Cardiac muscle cell (in vitro differentiated cells and primary cell): ENCODE data around the gene DUSP7. TPM values are rescaled to one million over a fixed set of nuclear protein-coding genes. Genes with fewer than 3 reads are reported as not detected.

ENCODE experiments used
- DNase-seq, 2 donors: peaks; one replicate each; pipeline versions ENCODE4 v3.0.0 to v3.0.0-alpha.2; 2010 to 2017; ENCODE audit warnings: low read depth in 1 of 2, low spot score in 1 of 2
- H3K27ac ChIP-seq: fragments of 200-600 bp; sonication (generic); 2 replicates; pipeline ENCODE4 v1.5.1; 2016
- H3K27me3 ChIP-seq: fragments of 200-600 bp; sonication (generic); 2 replicates; pipeline ENCODE4 v1.6.0; 2016; ENCODE audit warnings: control low read depth
- H3K36me3 ChIP-seq: fragments of 200-600 bp; sonication (generic); 2 replicates; pipeline ENCODE4 v1.5.1; 2016; ENCODE audit warnings: control low read depth
- H3K4me1 ChIP-seq: fragments of 200-600 bp; sonication (generic); 2 replicates; pipeline ENCODE4 v1.8.1; 2017; ENCODE audit warnings: low read depth, mild to moderate bottlenecking, mixed run types
- H3K4me3 ChIP-seq: fragments of 200-600 bp; sonication (generic); 2 replicates; pipeline ENCODE4 v1.5.1; 2016; ENCODE audit warnings: mild to moderate bottlenecking
- H3K9me3 ChIP-seq: fragments of 200-600 bp; sonication (generic); 2 replicates; pipeline ENCODE4 v1.5.1; 2017; ENCODE audit warnings: low read depth, mild to moderate bottlenecking, control low read depth
- polyA plus RNA-seq: library from polyadenylated mRNA; unstranded; fragments of >200 nt; fragmentation: Nextera tagmentation; extraction: Ambion mirVana; gene quantifications from 2 replicates; pipeline ENCODE4 v1.2.1, GENCODE V29; 2016
- total RNA-seq: library from RNA; depleted of rRNA; stranded (reverse); fragments of >200 nt; gene quantifications from 2 replicates; pipeline ENCODE4 v1.2.3, GENCODE V29; 2016
- TF ChIP-seq, protein P1 (sequence below): IDR thresholded peaks from 2 replicates; pipeline ENCODE4 v1.5.1; 2012; ENCODE audit warnings: low read depth, mild to moderate bottlenecking, low read length

The DUSP7 gene
- total and polyA plus RNA-seq, 2 experiments from 2014 or later = 7.1 to 39.5 TPM

DNA sequence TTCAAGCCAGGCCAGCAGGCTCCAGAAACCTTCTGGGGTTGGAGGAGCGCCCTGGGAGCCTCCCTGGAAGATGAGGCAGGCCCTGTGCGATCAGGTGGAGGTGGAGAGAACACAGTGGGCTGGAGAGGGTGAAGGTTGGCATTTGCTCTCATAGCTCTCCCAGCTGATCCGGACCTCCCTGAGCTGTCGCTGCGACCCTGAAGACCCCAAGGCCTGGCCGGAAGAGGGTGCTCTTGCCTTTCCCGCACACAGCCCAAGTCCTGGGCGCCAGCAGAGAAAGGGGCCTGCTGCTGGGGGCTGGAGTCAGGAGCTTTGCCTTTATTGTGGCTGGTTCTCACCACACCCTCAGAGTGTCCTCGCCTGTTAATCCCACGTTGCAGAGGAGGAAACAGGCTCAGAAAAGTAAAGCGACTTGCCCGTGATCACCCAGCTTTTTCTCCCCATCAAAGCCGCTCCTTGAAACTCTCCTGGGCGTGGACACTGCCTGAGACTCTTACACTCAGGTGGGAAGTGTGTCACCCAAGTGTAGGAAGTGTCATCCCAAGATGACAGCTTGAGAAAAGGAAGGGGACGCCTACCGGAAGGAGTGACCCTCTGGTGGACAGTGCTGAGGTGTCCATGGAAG lies 52.1 kb downstream of the DUSP7 start:
- Histone ChIP-seq H3K36me3 (no peaks in the 10 kb centered on the region), H3K27ac (peak overlapping the region; percentile 91), H3K4me3 (no peak overlapping the region), H3K9me3 (no peaks in the 10 kb centered on the region), H3K27me3 (no peaks in the 10 kb centered on the region), H3K4me1 (peaks cover 35% of the 10 kb centered on the region)
- DNase-seq = peak; percentile 73 to 88
- TF ChIP-seq, protein P1, sequence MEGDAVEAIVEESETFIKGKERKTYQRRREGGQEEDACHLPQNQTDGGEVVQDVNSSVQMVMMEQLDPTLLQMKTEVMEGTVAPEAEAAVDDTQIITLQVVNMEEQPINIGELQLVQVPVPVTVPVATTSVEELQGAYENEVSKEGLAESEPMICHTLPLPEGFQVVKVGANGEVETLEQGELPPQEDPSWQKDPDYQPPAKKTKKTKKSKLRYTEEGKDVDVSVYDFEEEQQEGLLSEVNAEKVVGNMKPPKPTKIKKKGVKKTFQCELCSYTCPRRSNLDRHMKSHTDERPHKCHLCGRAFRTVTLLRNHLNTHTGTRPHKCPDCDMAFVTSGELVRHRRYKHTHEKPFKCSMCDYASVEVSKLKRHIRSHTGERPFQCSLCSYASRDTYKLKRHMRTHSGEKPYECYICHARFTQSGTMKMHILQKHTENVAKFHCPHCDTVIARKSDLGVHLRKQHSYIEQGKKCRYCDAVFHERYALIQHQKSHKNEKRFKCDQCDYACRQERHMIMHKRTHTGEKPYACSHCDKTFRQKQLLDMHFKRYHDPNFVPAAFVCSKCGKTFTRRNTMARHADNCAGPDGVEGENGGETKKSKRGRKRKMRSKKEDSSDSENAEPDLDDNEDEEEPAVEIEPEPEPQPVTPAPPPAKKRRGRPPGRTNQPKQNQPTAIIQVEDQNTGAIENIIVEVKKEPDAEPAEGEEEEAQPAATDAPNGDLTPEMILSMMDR = peak; percentile 74

DNA sequence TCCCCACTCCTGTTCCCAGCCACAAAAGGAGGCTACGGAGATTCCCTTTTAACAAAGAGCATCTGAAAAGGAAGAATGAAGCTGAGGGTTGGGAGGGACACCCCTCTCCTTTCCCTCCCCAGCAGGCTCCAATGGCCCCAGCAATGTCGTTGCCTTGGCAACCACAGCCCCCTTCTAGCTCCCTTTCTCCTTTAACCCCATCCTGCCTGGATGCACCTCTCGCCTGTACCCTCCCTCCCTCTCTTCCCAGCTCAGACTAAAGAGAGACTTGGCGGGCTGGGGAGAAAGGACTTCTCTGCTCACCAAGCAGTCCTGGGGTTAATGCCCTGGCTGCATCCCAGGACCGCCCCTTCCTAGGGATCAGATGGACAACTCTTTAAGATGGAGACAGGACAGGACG lies 53.6 kb downstream of the DUSP7 start:
- Histone ChIP-seq H3K27ac (no peak overlapping the region), H3K27me3 (no peaks in the 10 kb centered on the region), H3K9me3 (no peaks in the 10 kb centered on the region), H3K36me3 (no peaks in the 10 kb centered on the region), H3K4me1 (peaks cover 36% of the 10 kb centered on the region), H3K4me3 (no peak overlapping the region)
- no peak for DNase-seq
- TF ChIP-seq, protein P1 = no peak

DNA sequence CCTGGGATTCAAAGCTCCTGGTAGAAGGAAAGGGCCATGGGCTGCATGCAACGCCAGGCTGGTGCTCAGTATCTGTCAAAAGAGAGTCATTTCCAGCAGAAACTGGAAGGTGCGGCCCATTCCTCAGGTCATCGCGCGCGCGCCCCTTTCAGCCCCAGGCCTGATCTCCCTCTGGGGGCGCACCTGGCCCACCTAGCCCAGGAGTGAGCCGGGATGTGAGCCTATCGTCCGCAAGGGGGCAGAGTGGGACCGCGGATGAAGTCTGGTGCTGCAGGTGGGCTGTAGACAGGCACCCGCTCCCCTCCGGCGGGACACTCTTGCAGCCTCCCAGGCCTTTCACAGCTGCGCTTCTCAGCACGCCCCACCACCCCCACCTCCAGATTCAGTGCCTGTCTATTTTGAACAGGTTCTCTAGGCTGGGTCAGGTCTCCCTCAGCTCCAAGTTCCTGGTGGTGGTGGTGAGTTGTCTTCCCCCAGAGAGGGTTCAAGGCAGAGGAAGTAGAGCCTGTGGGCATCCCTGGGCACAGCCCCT lies 54.9 kb downstream of the DUSP7 start:
- TF ChIP-seq, protein P1 = peak; percentile 93
- H3K36me3 ChIP-seq = no peaks in the 10 kb centered on the region
- H3K4me3 ChIP-seq = no peak overlapping the region
- no peak overlapping the region for H3K27ac ChIP-seq
- H3K27me3 ChIP-seq = no peaks in the 10 kb centered on the region
- H3K9me3 ChIP-seq = no peaks in the 10 kb centered on the region
- peak; percentile 65 to 90 for DNase-seq
- H3K4me1 ChIP-seq = peaks cover 23% of the 10 kb centered on the region

DNA sequence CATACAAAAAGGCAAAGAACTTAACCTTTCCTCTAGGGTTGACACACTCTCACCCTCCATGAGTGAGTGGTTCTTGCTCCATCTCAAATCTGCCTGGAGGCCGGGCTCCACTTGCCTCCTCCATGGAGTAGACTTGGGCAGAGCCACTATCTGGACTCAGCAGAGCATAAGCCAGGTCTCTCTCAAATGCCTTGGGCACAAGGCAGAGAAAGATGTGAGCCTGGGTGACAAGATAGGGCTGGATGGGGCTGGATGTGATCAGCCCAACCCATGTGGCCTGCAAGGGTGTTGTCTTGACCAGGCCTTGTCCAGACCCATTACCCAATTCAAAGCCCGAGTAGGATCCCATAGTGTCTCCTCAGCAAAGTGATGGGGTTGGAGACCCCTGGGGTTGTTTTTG lies 56.5 kb downstream of the DUSP7 start:
- Histone ChIP-seq H3K27ac (no peak overlapping the region), H3K27me3 (no peaks in the 10 kb centered on the region), H3K4me3 (no peak overlapping the region), H3K36me3 (no peaks in the 10 kb centered on the region), H3K4me1 (peaks cover 11% of the 10 kb centered on the region), H3K9me3 (no peaks in the 10 kb centered on the region)
- TF ChIP-seq, protein P1 = no peak
- no peak for DNase-seq

Other genes with a start within 250 kb of the DUSP7 start
- gene IQCF2, start 195.0 kb downstream of the DUSP7 start, total RNA-seq = not detected in 2 replicates
- not detected in 2 replicates for gene IQCF2, start 195.0 kb downstream of the DUSP7 start, polyA plus RNA-seq
- gene IQCF5, start 181.0 kb downstream of the DUSP7 start, total RNA-seq = not detected in 2 replicates
- 0.99 TPM in 1 of 2 replicates, not detected in the other for gene IQCF5, start 181.0 kb downstream of the DUSP7 start, polyA plus RNA-seq
- gene IQCF1, start 153.2 kb downstream of the DUSP7 start, total RNA-seq = not detected in 2 replicates
- gene IQCF1, start 153.2 kb downstream of the DUSP7 start, polyA plus RNA-seq = not detected in 2 replicates
- 22.3 and 22.4 TPM in 2 replicates for gene RRP9, start 114.7 kb downstream of the DUSP7 start, total RNA-seq
- gene RRP9, start 114.7 kb downstream of the DUSP7 start, polyA plus RNA-seq = 32.8 and 38.2 TPM in 2 replicates
- 17.3 and 19.2 TPM in 2 replicates for gene PARP3, start 114.2 kb downstream of the DUSP7 start, total RNA-seq
- gene PARP3, start 114.2 kb downstream of the DUSP7 start, polyA plus RNA-seq = 23.7 and 26.6 TPM in 2 replicates
- gene GPR62, start 101.2 kb downstream of the DUSP7 start, total RNA-seq = 0.42 and 1.1 TPM in 2 replicates
- 0.94 and 2.2 TPM in 2 replicates for gene GPR62, start 101.2 kb downstream of the DUSP7 start, polyA plus RNA-seq
- gene PCBP4, start 89.1 kb downstream of the DUSP7 start, total RNA-seq = 151 and 226 TPM in 2 replicates
- gene PCBP4, start 89.1 kb downstream of the DUSP7 start, polyA plus RNA-seq = 114 and 122 TPM in 2 replicates
- 19.8 and 27.8 TPM in 2 replicates for gene ABHD14B, start 82.5 kb downstream of the DUSP7 start, total RNA-seq
- 23.3 and 29.9 TPM in 2 replicates for gene ABHD14B, start 82.5 kb downstream of the DUSP7 start, polyA plus RNA-seq
- gene ABHD14A, start 81.5 kb downstream of the DUSP7 start, total RNA-seq = 56.5 and 105 TPM in 2 replicates
- gene ABHD14A, start 81.5 kb downstream of the DUSP7 start, polyA plus RNA-seq = 95.9 and 104 TPM in 2 replicates
- gene ACY1, start 73.0 kb downstream of the DUSP7 start, total RNA-seq = 87.7 and 99.7 TPM in 2 replicates
- 116 and 125 TPM in 2 replicates for gene ACY1, start 73.0 kb downstream of the DUSP7 start, polyA plus RNA-seq
- gene RPL29, start 60.7 kb downstream of the DUSP7 start, total RNA-seq = 1,533 and 1,673 TPM in 2 replicates
- gene RPL29, start 60.7 kb downstream of the DUSP7 start, polyA plus RNA-seq = 844 and 941 TPM in 2 replicates
- 6.0 and 12.4 TPM in 2 replicates for gene POC1A, start 97.9 kb upstream of the DUSP7 start, total RNA-seq
- gene POC1A, start 97.9 kb upstream of the DUSP7 start, polyA plus RNA-seq = 10.6 and 24.0 TPM in 2 replicates
- gene ALAS1, start 141.6 kb upstream of the DUSP7 start, total RNA-seq = 68.7 and 80.2 TPM in 2 replicates
- 76.5 and 88.7 TPM in 2 replicates for gene ALAS1, start 141.6 kb upstream of the DUSP7 start, polyA plus RNA-seq
- gene TLR9, start 169.1 kb upstream of the DUSP7 start, total RNA-seq = 0.15 TPM in 1 of 2 replicates, not detected in the other
- 0.51 TPM in 1 of 2 replicates, not detected in the other for gene TLR9, start 169.1 kb upstream of the DUSP7 start, polyA plus RNA-seq
- 53.0 and 70.5 TPM in 2 replicates for gene TWF2, start 182.6 kb upstream of the DUSP7 start, total RNA-seq
- gene TWF2, start 182.6 kb upstream of the DUSP7 start, polyA plus RNA-seq = 42.3 and 43.6 TPM in 2 replicates
- gene PPM1M, start 189.2 kb upstream of the DUSP7 start, total RNA-seq = 4.8 and 13.1 TPM in 2 replicates
- 10.7 and 16.1 TPM in 2 replicates for gene PPM1M, start 189.2 kb upstream of the DUSP7 start, polyA plus RNA-seq
- 30.7 and 36.6 TPM in 2 replicates for gene WDR82, start 222.1 kb upstream of the DUSP7 start, total RNA-seq
- gene WDR82, start 222.1 kb upstream of the DUSP7 start, polyA plus RNA-seq = 35.4 and 49.0 TPM in 2 replicates
- 6.9 and 11.5 TPM in 2 replicates for gene GLYCTK, start 231.3 kb upstream of the DUSP7 start, total RNA-seq
- 1.2 and 8.6 TPM in 2 replicates for gene GLYCTK, start 231.3 kb upstream of the DUSP7 start, polyA plus RNA-seq